Ovary (tissue), 9 donors: Measurements from ENCODE around the gene PCGF3. TPM values are rescaled to one million over a fixed set of nuclear protein-coding genes. Genes with fewer than 3 reads are reported as not detected.

ENCODE experiments used
- DNase-seq, 5 donors: peaks; one replicate each; pipeline ENCODE4 v3.0.0-alpha.2; 2019 to 2020
- H3K27ac ChIP-seq, 2 donors: fragments of 200-600 bp; one replicate each; pipeline versions ENCODE4 v1.5.1 to v1.8.0; 2019 to 2022
- H3K27me3 ChIP-seq: fragments of 200-600 bp; one replicate; pipeline ENCODE4 v1.8.0; 2022
- H3K36me3 ChIP-seq: fragments of 200-600 bp; sonication (generic); one replicate; pipeline ENCODE4 v1.5.1; 2019
- H3K4me1 ChIP-seq: one replicate; pipeline ENCODE4 v1.8.1; 2013; ENCODE audit warnings: mild to moderate bottlenecking, moderate library complexity; ENCODE audit not compliant: insufficient read depth
- H3K4me3 ChIP-seq: fragments of 200-600 bp; sonication (generic); one replicate; pipeline ENCODE4 v1.5.1; 2017
- H3K9me3 ChIP-seq, 2 donors: fragments of 200-600 bp in 1 of 2; sonication (generic) in 1 of 2; one replicate each; pipeline versions ENCODE4 v1.5.1 to v1.8.1; 2013 to 2019; ENCODE audit warnings: mild to moderate bottlenecking in 1 of 2, moderate library complexity in 1 of 2
- CTCF ChIP-seq, 3 donors: fragments of 450-650 bp in 2 of 3; fragments of 200-600 bp in 1 of 3; IDR thresholded peaks; one replicate each; pipeline versions ENCODE4 v1.5.1 to v1.8.0; 2016 to 2022; ENCODE audit warnings: antibody characterized with exemption in 3 of 3, mild to moderate bottlenecking in 1 of 3
- EP300 ChIP-seq: sonication (generic); formaldehyde crosslinking; IDR thresholded peaks from one replicate; pipeline ENCODE4 v1.6.1; 2017; ENCODE audit warnings: antibody characterized with exemption
- POLR2A ChIP-seq: fragments of 450-650 bp; IDR thresholded peaks from one replicate; pipeline ENCODE4 v1.6.1; 2017; ENCODE audit warnings: antibody characterized with exemption, mild to moderate bottlenecking, moderate library complexity
- WGBS, 3 donors: extraction: QIAGEN DNeasy Blood & Tissue Kit in 1 of 3; methylation state at CpG; one replicate each; pipeline versions ENCODE4 v1.1.5 to v1.1.7; 2013 to 2017; 5-methylcytosine and 5-hydroxymethylcytosine counted together
- intact Hi-C, 4 donors: fragments of 100-400 bp; cut with DNase I; formaldehyde crosslinking; loops; one replicate each; pipeline versions ENCODE4 v1.11.0 to v1.15.1; 2022 to 2023
- polyA plus RNA-seq, 2 donors: library from polyadenylated mRNA; stranded (reverse); fragments of 200-250 nt in 1 of 2; fragments of 350-450 nt in 1 of 2; fragmentation: Illumina TruSeq in 1 of 2; extraction: RNeasy Lipid Tissue Mini Kit (QIAGEN cat#74804) in 1 of 2; gene quantifications; one replicate each; pipeline ENCODE4 v1.2.3, GENCODE V29; 2013 to 2014
- total RNA-seq, 7 donors: library from RNA; depleted of rRNA in 2 of 7; stranded (reverse); fragments of >200 nt in 2 of 7; fragmentation: NEBNext Ultra II Directional in 3 of 7; extraction: Animal tissue kit (Norgen Biotek cat#: 25700) in 3 of 7; gene quantifications; one replicate each; pipeline versions ENCODE4 v1.1.0 to v1.2.4, GENCODE V29; 2016 to 2023
- donor health status: DM: no; HTN: no; CAD: no; lungs with moderate emphysema.
- donor health status: DM: no; HTN: no; CAD: no.
- donor health status: Bipolar disorder and iron deficiency.
- donor health status: DM: yes; HTN: yes; CAD: no.
- donor health status: DM: no; HTN: no; CAD: no.
- donor health status: DM: yes; HTN: yes; CAD: no.

PCGF3 gene
- total and polyA plus RNA-seq, 9 donors, result 21.7 to 51.2 (median 45.3) TPM

- Histone ChIP-seq H3K9me3 (no peaks in the 10 kb centered on the region), H3K27ac (no peak overlapping the region), H3K27me3 (no peaks in the 10 kb centered on the region), H3K4me1 (peaks cover 21% of the 10 kb centered on the region), H3K4me3 (no peak overlapping the region), H3K36me3 (no peaks in the 10 kb centered on the region)
- 81 to 85% (median 82%) methylated on average over 30 to 34 of the region's 34 CpGs for WGBS, 3 donors
- no peak for DNase-seq
- intact Hi-C loops, result no loop called here
- TF ChIP-seq EP300, result no peak
- TF ChIP-seq CTCF (IDR thresholded peaks at IDR 0.05), result no peak
- no peak for TF ChIP-seq POLR2A
Measured at GRCh38 chr4:717601-718320, 12.1 kb downstream of the PCGF3 start.

- intact Hi-C loops, result no loop called here
- no peak for DNase-seq
- Histone ChIP-seq H3K4me1 (peaks cover 24% of the 10 kb centered on the region), H3K36me3 (no peaks in the 10 kb centered on the region), H3K27me3 (no peaks in the 10 kb centered on the region), H3K27ac (no peak overlapping the region), H3K9me3 (no peaks in the 10 kb centered on the region), H3K4me3 (no peak overlapping the region)
- no peak for TF ChIP-seq EP300
- TF ChIP-seq POLR2A, result no peak
- no peak for TF ChIP-seq CTCF (IDR thresholded peaks at IDR 0.05)
- WGBS, 3 donors, result 56 to 66% (median 63%) methylated on average over 8 of the region's 8 CpGs
Measured at GRCh38 chr4:718460-718859, 12.8 kb downstream of the PCGF3 start.

- intact Hi-C loops, result no loop called here
- H3K27ac ChIP-seq, result peak overlapping the region in 1 of 2 donors; percentile 62
- DNase-seq, result no peak
- TF ChIP-seq EP300 (no peak), POLR2A (no peak), CTCF (IDR thresholded peaks at IDR 0.05) (no peak)
- H3K4me3 ChIP-seq, result no peak overlapping the region
- no peaks in the 10 kb centered on the region for H3K9me3 ChIP-seq
- no peaks in the 10 kb centered on the region for H3K36me3 ChIP-seq
- peaks cover 32% of the 10 kb centered on the region for H3K4me1 ChIP-seq
- no peaks in the 10 kb centered on the region for H3K27me3 ChIP-seq
- 93 to 94% (median 93%) methylated on average over 59 of the region's 59 CpGs for WGBS, 3 donors
Measured at GRCh38 chr4:720111-720860, 14.7 kb downstream of the PCGF3 start.

- TF ChIP-seq EP300, result no peak
- no peak for TF ChIP-seq POLR2A
- no peak for TF ChIP-seq CTCF (IDR thresholded peaks at IDR 0.05)
- peak overlapping the region; percentile 61 to 62 for H3K27ac ChIP-seq
- no peak overlapping the region for H3K4me3 ChIP-seq
- 17 to 29% (median 17%) methylated on average over 31 of the region's 31 CpGs for WGBS, 3 donors
- DNase-seq, result peak; percentile 57 to 85 (median 82)
- H3K4me1 ChIP-seq, result peaks cover 40% of the 10 kb centered on the region
- H3K9me3 ChIP-seq, result no peaks in the 10 kb centered on the region
- no peaks in the 10 kb centered on the region for H3K27me3 ChIP-seq
- intact Hi-C loops, result no loop called here
- H3K36me3 ChIP-seq, result no peaks in the 10 kb centered on the region
Measured at GRCh38 chr4:721261-722168, 15.9 kb downstream of the PCGF3 start.
